GM18499 (cell line): Measurements from ENCODE around the gene EXOC3L2.

Experiments used
- ATAC-seq: cut with Tn5 transposase; IDR thresholded peaks from one replicate; pipeline ENCODE4 v1.9.1; 2021; ENCODE audit warnings: moderate number of reproducible peaks; ENCODE audit not compliant: insufficient read depth, unreplicated experiment

Gene EXOC3L2

GRCh38 chr19:45164577-45165335 is 80.5 kb downstream of the EXOC3L2 start:
- no peak for ATAC-seq

- ATAC-seq, result no peak
Observed at GRCh38 chr19:45163751-45164460, 81.3 kb downstream of the EXOC3L2 start.

GRCh38 chr19:45163156-45163555 is 82.1 kb downstream of the EXOC3L2 start:
- no peak for ATAC-seq

- ATAC-seq, result no peak
Observed at GRCh38 chr19:45162608-45163143, 82.5 kb downstream of the EXOC3L2 start.
